IMR-90 (cell line): ENCODE measurements around the gene RHBDF1. TPM values are rescaled to one million over a fixed set of nuclear protein-coding genes. Genes with fewer than 3 reads are reported as not detected.
"Not testable (repeated sequence)": the region's sequence is repeated elsewhere in the genome, so short reads cannot be mapped to it uniquely, and the experiment has no call there.

Experiments
- ATAC-seq: fragments of 200-7000 bp; cut with Tn5 transposase; 2 replicates; pipeline ENCODE4 v1.9.1; 2020; ENCODE audit warnings: low read depth, mild to moderate bottlenecking, moderate library complexity
- BruUV-seq: library from RNA; stranded (reverse); fragments of 400-500 nt; replicated peaks from 2 replicates; lab custom pipeline; 2021; lab: Mats Ljungman, UMichigan
- CTCF ChIA-PET: fragments of 300-600 bp; formaldehyde crosslinking; extraction: SDS; loops from one replicate; lab custom pipeline; 2021; ENCODE audit warnings: antibody characterized with exemption; lab: Yijun Ruan, JAX
- POLR2A ChIA-PET: fragments of 300-600 bp; sonication (Branson Sonifier 250); formaldehyde crosslinking; loops from one replicate; lab custom pipeline; 2022; ENCODE audit warnings: antibody characterized with exemption; ENCODE audit not compliant: unreplicated experiment; lab: Charles Lee
- DNase-seq: peaks from one replicate; pipeline ENCODE4 v3.0.0; 2013
- H2AFZ ChIP-seq: replicated peaks from 2 replicates; pipeline ENCODE3; 2013; ENCODE audit warnings: low read length, mild to moderate bottlenecking; ENCODE audit not compliant: poor library complexity
- H2AK5ac ChIP-seq: 2 replicates; pipeline ENCODE4 v1.6.1; 2013; ENCODE audit warnings: low read depth, low read length, inconsistent platforms
- H2AK9ac ChIP-seq: replicated peaks from 2 replicates; pipeline ENCODE3; 2013; ENCODE audit warnings: mild to moderate bottlenecking, low read depth, low read length, moderate library complexity; ENCODE audit not compliant: poor library complexity
- H2BK120ac ChIP-seq: 2 replicates; pipeline ENCODE4 v1.6.1; 2013; ENCODE audit warnings: low read depth, low read length, inconsistent platforms
- H2BK15ac ChIP-seq: 3 replicates; pipeline ENCODE4 v1.6.1; 2013; ENCODE audit warnings: low read depth, low read length, inconsistent platforms
- H2BK20ac ChIP-seq: 2 replicates; pipeline ENCODE4 v1.6.1; 2013; ENCODE audit warnings: low read depth, mild to moderate bottlenecking, inconsistent platforms, low read length, moderate library complexity
- H2BK5ac ChIP-seq: 2 replicates; pipeline ENCODE4 v1.6.1; 2013; ENCODE audit warnings: mild to moderate bottlenecking, low read depth, low read length, inconsistent platforms; ENCODE audit not compliant: poor library complexity, severe bottlenecking
- H3K14ac ChIP-seq: replicated peaks from 2 replicates; pipeline ENCODE4 v1.6.1; 2013; ENCODE audit warnings: low read depth, low read length, inconsistent platforms
- H3K18ac ChIP-seq: 2 replicates; pipeline ENCODE4 v1.6.1; 2013; ENCODE audit warnings: low read depth, low read length, control low read depth
- H3K23ac ChIP-seq: 2 replicates; pipeline ENCODE4 v1.6.1; 2013; ENCODE audit warnings: low read depth, low read length, inconsistent platforms
- H3K27ac ChIP-seq: 2 replicates; pipeline ENCODE4 v1.5.1; 2013; ENCODE audit warnings: mild to moderate bottlenecking, control low read depth, low read length; ENCODE audit not compliant: insufficient read depth
- H3K27me3 ChIP-seq: 2 replicates; pipeline ENCODE4 v1.6.1; 2013; ENCODE audit warnings: low read length; ENCODE audit not compliant: control insufficient read depth, insufficient read depth
- H3K36me3 ChIP-seq: 2 replicates; pipeline ENCODE4 v1.6.1; 2013; ENCODE audit warnings: low read length, mixed read lengths; ENCODE audit not compliant: control insufficient read depth, insufficient read depth
- H3K4ac ChIP-seq: 2 replicates; pipeline ENCODE4 v1.6.1; 2013; ENCODE audit warnings: low read depth, low read length, inconsistent platforms
- H3K4me1 ChIP-seq: 2 replicates; pipeline ENCODE4 v1.6.1; 2013; ENCODE audit warnings: low read length, mixed read lengths; ENCODE audit not compliant: control insufficient read depth, insufficient read depth
- H3K4me2 ChIP-seq: 2 replicates; pipeline ENCODE4 v1.6.1; 2013; ENCODE audit warnings: low read depth, mild to moderate bottlenecking, control low read depth, low read length, moderate library complexity
- H3K4me3 ChIP-seq: 2 replicates; pipeline ENCODE4 v1.5.1; 2013; ENCODE audit warnings: low read depth, mild to moderate bottlenecking, control low read depth, low read length, moderate library complexity; ENCODE audit not compliant: insufficient read depth
- H3K56ac ChIP-seq: 2 replicates; pipeline ENCODE4 v1.6.1; 2013; ENCODE audit warnings: low read length, inconsistent platforms; ENCODE audit not compliant: insufficient read depth; ENCODE audit errors: extremely low read depth
- H3K79me1 ChIP-seq, 2 experiments: 2 replicates each; pipeline ENCODE4 v1.6.1; 2013; ENCODE audit warnings: low read length in 2 of 2, inconsistent platforms in 1 of 2, low read depth in 1 of 2
- H3K9ac ChIP-seq: 2 replicates; pipeline ENCODE4 v1.6.1; 2013; ENCODE audit warnings: low read depth, low read length, control low read depth
- H3K9me1 ChIP-seq: 2 replicates; pipeline ENCODE4 v1.6.1; 2013; ENCODE audit warnings: low read length, inconsistent platforms; ENCODE audit not compliant: insufficient read depth
- H3K9me3 ChIP-seq: 2 replicates; pipeline ENCODE4 v1.6.1; 2013; ENCODE audit warnings: low read length; ENCODE audit not compliant: control insufficient read depth, insufficient read depth
- H4K20me1 ChIP-seq: 2 replicates; pipeline ENCODE4 v1.6.1; 2013; ENCODE audit warnings: low read length, inconsistent platforms; ENCODE audit not compliant: insufficient read depth
- H4K5ac ChIP-seq: 2 replicates; pipeline ENCODE4 v1.6.1; 2013; ENCODE audit warnings: mild to moderate bottlenecking, low read depth, low read length, control low read depth
- H4K8ac ChIP-seq, 2 experiments: 2 replicates each; pipeline ENCODE4 v1.6.1; 2013; ENCODE audit warnings: low read depth in 2 of 2, low read length in 2 of 2, control low read depth in 1 of 2, inconsistent platforms in 1 of 2
- H4K91ac ChIP-seq: 2 replicates; pipeline ENCODE4 v1.6.1; 2013; ENCODE audit warnings: low read depth, low read length, inconsistent platforms; ENCODE audit not compliant: insufficient read depth
- WGBS, 2 experiments: methylation state at CpG; one replicate each; pipeline versions ENCODE4 v1.1.5 to v1.1.7; 2013; ENCODE audit warnings: missing lambda C conversion rate in 2 of 2; ENCODE audit not compliant: insufficient read length in 1 of 2; ENCODE audit errors: extremely low coverage in 2 of 2; 5-methylcytosine and 5-hydroxymethylcytosine counted together
- dilution Hi-C: fragments of 300-500 bp; cut with HindIII; formaldehyde crosslinking; loops from one replicate; pipeline ENCODE4 v1.14.3; 2018; ENCODE audit warnings: low sequenced_read_pairs; ENCODE audit not compliant: unreplicated experiment
- in situ Hi-C: fragments of 300-500 bp; cut with MboI; formaldehyde crosslinking; loops from 3 replicates; pipeline ENCODE4 v1.14.3; 2019; ENCODE audit warnings: low sequenced_read_pairs, inconsistent platforms, mixed read lengths
- intact Hi-C: fragments of 100-400 bp; cut with micrococcal nuclease; formaldehyde crosslinking; loops from 2 replicates; pipeline ENCODE4 v1.10.0; 2022
- polyA plus RNA-seq, 3 experiments: library from polyadenylated mRNA; depleted of rRNA; stranded (reverse); fragments of >200 nt; gene quantifications; 2 replicates each; pipeline ENCODE4 v1.2.3, GENCODE V29; 2012; ENCODE audit warnings: low replicate concordance in 1 of 3
- total RNA-seq: library from RNA; depleted of rRNA; stranded (reverse); fragments of >200 nt; gene quantifications from 2 replicates; pipeline ENCODE4 v1.2.3, GENCODE V29; 2012

RHBDF1 gene
- total and polyA plus RNA-seq, 2 of the 4 experiments (the other 2 are of a cell fraction): 13.8 to 86.6 TPM

DNA sequence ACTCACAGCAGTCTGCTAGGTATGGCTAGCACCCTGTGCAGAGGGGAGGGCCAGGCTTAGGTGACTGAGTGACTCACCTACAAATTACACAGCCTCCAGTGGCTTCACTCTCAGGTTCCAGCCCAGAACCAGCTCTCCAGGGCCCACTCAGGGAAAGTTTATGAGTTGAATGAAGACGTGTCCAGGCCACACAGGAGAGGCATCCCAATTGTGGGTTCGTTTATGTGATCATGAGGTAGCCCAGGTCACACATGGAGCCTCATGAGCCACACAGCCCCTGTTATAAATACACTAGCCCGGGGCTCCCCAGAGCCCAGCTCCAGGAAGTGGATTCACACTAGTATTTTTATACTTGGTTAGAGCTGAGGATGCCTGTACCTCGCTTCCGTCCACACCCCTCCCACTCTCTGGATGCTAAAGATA, 46.5 kb downstream of the RHBDF1 start:
- H3K79me1 ChIP-seq, H3K4me1 ChIP-seq, POLR2A ChIA-PET, H2BK20ac ChIP-seq, DNase-seq, H3K56ac ChIP-seq, intact Hi-C loops, BruUV-seq, H3K4ac ChIP-seq, H2BK120ac ChIP-seq, H3K9ac ChIP-seq, H3K18ac ChIP-seq, H3K4me3 ChIP-seq, H2BK5ac ChIP-seq, H4K20me1 ChIP-seq, H4K5ac ChIP-seq, H2AFZ ChIP-seq, H3K36me3 ChIP-seq, H4K91ac ChIP-seq, CTCF ChIA-PET, H3K27ac ChIP-seq, H3K14ac ChIP-seq, H3K23ac ChIP-seq, H2AK5ac ChIP-seq, dilution Hi-C loops, H4K8ac ChIP-seq, H3K27me3 ChIP-seq, H3K9me1 ChIP-seq, H3K4me2 ChIP-seq, H3K9me3 ChIP-seq, ATAC-seq, H2AK9ac ChIP-seq, in situ Hi-C loops, H2BK15ac ChIP-seq: not testable (repeated sequence)
- WGBS, 2 experiments: no CpG with 5 or more reads among the region's 5 CpGs

DNA sequence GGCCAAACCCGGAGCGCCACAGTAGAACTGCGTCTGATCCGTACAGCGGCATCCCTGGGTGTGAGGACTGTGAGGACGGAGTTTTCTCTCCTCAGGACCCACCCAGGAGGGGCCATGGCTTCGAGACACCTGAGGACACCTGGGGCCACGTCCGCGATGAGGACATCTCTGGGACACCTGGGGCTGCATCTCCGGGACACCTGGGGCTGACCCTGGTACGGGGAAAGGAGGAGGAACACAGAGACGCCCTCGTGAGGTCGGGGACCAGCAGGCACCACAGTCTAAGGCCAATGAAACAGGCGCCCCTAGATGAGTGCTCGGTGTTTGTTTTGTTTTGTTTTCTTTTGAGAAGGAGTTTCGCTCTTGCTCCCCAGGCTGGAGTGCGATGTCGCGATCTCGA, 48.3 kb downstream of the RHBDF1 start:
- no CpG with 5 or more reads among the region's 22 CpGs for WGBS, 2 experiments
- POLR2A ChIA-PET, CTCF ChIA-PET: not testable (repeated sequence)

More for the DNA sequence above, 48.3 kb downstream of the RHBDF1 start:
- H2AK9ac ChIP-seq, H3K9me3 ChIP-seq, DNase-seq, H2BK15ac ChIP-seq, H3K27me3 ChIP-seq, H2AFZ ChIP-seq, H3K4me2 ChIP-seq, H4K91ac ChIP-seq, H3K56ac ChIP-seq, H3K14ac ChIP-seq, dilution Hi-C loops, H2BK20ac ChIP-seq, H2BK120ac ChIP-seq, H3K36me3 ChIP-seq, H4K5ac ChIP-seq, H3K79me1 ChIP-seq, H2AK5ac ChIP-seq, H3K18ac ChIP-seq, H3K9me1 ChIP-seq, H4K8ac ChIP-seq, H3K4ac ChIP-seq, H3K9ac ChIP-seq, ATAC-seq, H3K4me1 ChIP-seq, intact Hi-C loops, H3K4me3 ChIP-seq, H3K23ac ChIP-seq, H2BK5ac ChIP-seq, in situ Hi-C loops, BruUV-seq, H4K20me1 ChIP-seq, H3K27ac ChIP-seq: not testable (repeated sequence)
